WTC11 (cell line): Measurements from ENCODE around the gene ANKRD9. TPM values are rescaled to one million over a fixed set of nuclear protein-coding genes. Genes with fewer than 3 reads are reported as not detected.

Source experiments
- ATAC-seq: fragments of 200-7000 bp; cut with Tn5 transposase; 2 replicates; pipeline ENCODE4 v1.10.0; 2021; ENCODE audit warnings: mild to moderate bottlenecking, moderate library complexity
- CTCF ChIA-PET: fragments of 300-600 bp; sonication (Branson Sonifier 250); formaldehyde crosslinking; loops from one replicate; lab custom pipeline; 2021; ENCODE audit warnings: antibody characterized with exemption; lab: Charles Lee
- POLR2A ChIA-PET: fragments of 350-600 bp; sonication (Branson Sonifier 250); formaldehyde crosslinking; loops from one replicate; lab custom pipeline; 2021; ENCODE audit warnings: antibody characterized with exemption; lab: Charles Lee
- DNase-seq: peaks from one replicate; pipeline ENCODE4 v3.0.0; 2021; ENCODE audit warnings: low spot score
- H3K27ac Mint-ChIP-seq: 2 replicates; pipeline ENCODE4 v1.8.0; 2021; ENCODE audit warnings: mixed read lengths
- H3K27me3 Mint-ChIP-seq: 2 replicates; pipeline ENCODE4 v1.8.0; 2021; ENCODE audit warnings: low read depth, mild to moderate bottlenecking, moderate library complexity, mixed read lengths
- H3K36me3 Mint-ChIP-seq: 2 replicates; pipeline ENCODE4 v1.8.0; 2021; ENCODE audit warnings: mixed read lengths
- H3K4me1 Mint-ChIP-seq: 2 replicates; pipeline ENCODE4 v1.8.0; 2022; ENCODE audit warnings: mixed read lengths
- H3K4me3 Mint-ChIP-seq: 2 replicates; pipeline ENCODE4 v1.8.0; 2021; ENCODE audit warnings: mild to moderate bottlenecking, moderate library complexity, mixed read lengths
- H3K9me3 Mint-ChIP-seq: 2 replicates; pipeline ENCODE4 v1.8.0; 2021; ENCODE audit warnings: mixed read lengths
- CBFB ChIP-seq: sonication (generic); formaldehyde crosslinking; IDR thresholded peaks from 2 replicates; pipeline ENCODE4 v1.8.1; 2022; ENCODE audit warnings: mild to moderate bottlenecking, low read depth, missing genetic modification reagents
- E2F5 ChIP-seq: sonication (generic); formaldehyde crosslinking; IDR thresholded peaks from 2 replicates; pipeline ENCODE4 v1.8.1; 2022; ENCODE audit warnings: mild to moderate bottlenecking, moderate library complexity, missing genetic modification reagents
- ELF4 ChIP-seq: sonication (generic); formaldehyde crosslinking; IDR thresholded peaks from 2 replicates; pipeline ENCODE4 v1.8.1; 2022; ENCODE audit warnings: low read depth, mild to moderate bottlenecking, moderate library complexity, missing genetic modification reagents
- ERG ChIP-seq: fragments of 250-450 bp; sonication (Bioruptor Pico); IDR thresholded peaks from 2 replicates; pipeline ENCODE4 v1.8.0; 2021; ENCODE audit warnings: mild to moderate bottlenecking
- ETV6 ChIP-seq: sonication (generic); formaldehyde crosslinking; IDR thresholded peaks from 2 replicates; pipeline ENCODE4 v1.8.1; 2022; ENCODE audit warnings: mild to moderate bottlenecking, missing genetic modification reagents
- FOXK1 ChIP-seq: sonication (generic); formaldehyde crosslinking; IDR thresholded peaks from 2 replicates; pipeline ENCODE4 v1.8.0; 2022; ENCODE audit warnings: mild to moderate bottlenecking, moderate library complexity, missing genetic modification reagents
- IRF1 ChIP-seq: sonication (generic); formaldehyde crosslinking; IDR thresholded peaks from 2 replicates; pipeline ENCODE4 v1.8.0; 2023; ENCODE audit warnings: missing genetic modification reagents
- MYBL2 ChIP-seq: sonication (generic); formaldehyde crosslinking; IDR thresholded peaks from 2 replicates; pipeline ENCODE4 v1.8.1; 2023; ENCODE audit warnings: mild to moderate bottlenecking, moderate library complexity, missing genetic modification reagents
- SMAD4 ChIP-seq: sonication (generic); formaldehyde crosslinking; IDR thresholded peaks from 2 replicates; pipeline ENCODE4 v1.8.0; 2022; ENCODE audit warnings: mild to moderate bottlenecking, missing genetic modification reagents
- SP1 ChIP-seq: sonication (generic); formaldehyde crosslinking; conservative IDR thresholded peaks from 2 replicates; pipeline ENCODE4 v1.8.1; 2022; ENCODE audit warnings: missing genetic modification reagents
- USF2 ChIP-seq: sonication (generic); formaldehyde crosslinking; IDR thresholded peaks from 2 replicates; pipeline ENCODE4 v1.8.1; 2023; ENCODE audit warnings: mild to moderate bottlenecking, missing genetic modification reagents, moderate library complexity
- ZBTB21 ChIP-seq: sonication (generic); formaldehyde crosslinking; IDR thresholded peaks from 2 replicates; pipeline ENCODE4 v1.8.1; 2023; ENCODE audit warnings: mild to moderate bottlenecking, missing genetic modification reagents, borderline replicate concordance
- ZNF121 ChIP-seq: sonication (generic); formaldehyde crosslinking; IDR thresholded peaks from 2 replicates; pipeline ENCODE4 v1.8.0; 2023; ENCODE audit warnings: missing genetic modification reagents
- total RNA-seq: library from RNA; stranded (reverse); gene quantifications from 3 replicates; pipeline ENCODE4 v1.2.3, GENCODE V29; 2021
- TF ChIP-seq, protein P1 (sequence below): sonication (generic); formaldehyde crosslinking; IDR thresholded peaks from 2 replicates; pipeline ENCODE4 v1.8.1; 2023; ENCODE audit warnings: mild to moderate bottlenecking, missing genetic modification reagents, borderline replicate concordance
- TF ChIP-seq, protein P2 (sequence below): sonication (generic); formaldehyde crosslinking; IDR thresholded peaks from 2 replicates; pipeline ENCODE4 v1.8.1; 2023; ENCODE audit warnings: mild to moderate bottlenecking, moderate library complexity, missing genetic modification reagents

Gene ANKRD9
- total RNA-seq, 1 experiment from 2014 or later = 63.8 TPM

DNA sequence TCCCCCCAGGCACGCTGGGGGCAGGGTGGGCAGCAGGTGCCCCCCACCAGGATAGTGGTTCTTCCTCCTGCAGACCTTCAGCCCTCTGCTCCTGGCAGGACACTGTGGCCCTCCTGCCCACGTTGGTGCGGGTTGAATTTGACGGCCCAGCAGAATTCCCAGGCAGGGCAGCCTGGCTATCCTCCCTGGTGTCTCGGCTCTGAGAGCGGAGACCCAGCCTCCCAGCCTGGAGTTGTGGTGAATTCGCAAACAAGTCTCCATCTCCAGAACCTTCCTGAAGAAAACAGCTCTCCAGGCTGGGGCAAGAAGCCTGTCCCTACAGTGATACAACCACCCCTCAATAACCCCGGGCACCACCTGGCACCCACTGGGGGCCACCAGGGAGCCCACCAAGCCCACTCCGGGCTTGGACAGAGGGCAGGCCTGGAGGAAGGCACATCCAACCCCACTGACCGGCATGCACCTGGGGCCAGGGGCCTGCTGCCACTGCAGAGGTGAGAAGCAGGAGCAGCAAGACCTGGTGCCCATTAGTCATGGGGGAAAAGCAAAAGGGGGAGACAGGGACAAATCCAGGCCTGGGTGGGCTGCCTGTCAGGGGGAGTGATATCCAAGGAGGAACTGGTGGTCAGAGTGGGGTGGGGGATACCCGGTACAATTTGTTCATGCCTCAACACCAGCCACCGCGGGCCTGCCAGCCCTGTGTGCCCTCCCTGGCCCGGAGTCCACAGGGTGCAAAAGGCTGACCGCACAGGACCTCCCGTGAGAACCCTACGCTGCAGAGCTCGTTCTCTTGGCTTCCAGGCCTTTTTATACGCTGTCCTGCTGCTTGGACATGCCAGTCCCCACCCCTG lies 3.6 kb downstream of the ANKRD9 start (continued):
- TF ChIP-seq CBFB (CRISPR knock-in tag) = no peak

GRCh38 chr14:102505000-102505619 lies 4.5 kb downstream of the ANKRD9 start:
- DNase-seq = no peak
- no peaks in the 10 kb centered on the region for H3K9me3 Mint-ChIP-seq
- POLR2A ChIA-PET = no interaction called here
- H3K4me3 Mint-ChIP-seq = no peak overlapping the region
- H3K27ac Mint-ChIP-seq = no peak overlapping the region
- TF ChIP-seq SP1 (no peak), ELF4 (CRISPR knock-in tag) (no peak), E2F5 (CRISPR knock-in tag) (no peak), ZNF121 (CRISPR knock-in tag) (no peak), USF2 (CRISPR knock-in tag) (no peak), MYBL2 (CRISPR knock-in tag) (no peak), ZBTB21 (no peak), FOXK1 (CRISPR knock-in tag) (no peak), IRF1 (CRISPR knock-in tag) (no peak), SMAD4 (CRISPR knock-in tag) (no peak), ETV6 (CRISPR knock-in tag) (no peak), ERG (no peak)
- TF ChIP-seq, protein P1, sequence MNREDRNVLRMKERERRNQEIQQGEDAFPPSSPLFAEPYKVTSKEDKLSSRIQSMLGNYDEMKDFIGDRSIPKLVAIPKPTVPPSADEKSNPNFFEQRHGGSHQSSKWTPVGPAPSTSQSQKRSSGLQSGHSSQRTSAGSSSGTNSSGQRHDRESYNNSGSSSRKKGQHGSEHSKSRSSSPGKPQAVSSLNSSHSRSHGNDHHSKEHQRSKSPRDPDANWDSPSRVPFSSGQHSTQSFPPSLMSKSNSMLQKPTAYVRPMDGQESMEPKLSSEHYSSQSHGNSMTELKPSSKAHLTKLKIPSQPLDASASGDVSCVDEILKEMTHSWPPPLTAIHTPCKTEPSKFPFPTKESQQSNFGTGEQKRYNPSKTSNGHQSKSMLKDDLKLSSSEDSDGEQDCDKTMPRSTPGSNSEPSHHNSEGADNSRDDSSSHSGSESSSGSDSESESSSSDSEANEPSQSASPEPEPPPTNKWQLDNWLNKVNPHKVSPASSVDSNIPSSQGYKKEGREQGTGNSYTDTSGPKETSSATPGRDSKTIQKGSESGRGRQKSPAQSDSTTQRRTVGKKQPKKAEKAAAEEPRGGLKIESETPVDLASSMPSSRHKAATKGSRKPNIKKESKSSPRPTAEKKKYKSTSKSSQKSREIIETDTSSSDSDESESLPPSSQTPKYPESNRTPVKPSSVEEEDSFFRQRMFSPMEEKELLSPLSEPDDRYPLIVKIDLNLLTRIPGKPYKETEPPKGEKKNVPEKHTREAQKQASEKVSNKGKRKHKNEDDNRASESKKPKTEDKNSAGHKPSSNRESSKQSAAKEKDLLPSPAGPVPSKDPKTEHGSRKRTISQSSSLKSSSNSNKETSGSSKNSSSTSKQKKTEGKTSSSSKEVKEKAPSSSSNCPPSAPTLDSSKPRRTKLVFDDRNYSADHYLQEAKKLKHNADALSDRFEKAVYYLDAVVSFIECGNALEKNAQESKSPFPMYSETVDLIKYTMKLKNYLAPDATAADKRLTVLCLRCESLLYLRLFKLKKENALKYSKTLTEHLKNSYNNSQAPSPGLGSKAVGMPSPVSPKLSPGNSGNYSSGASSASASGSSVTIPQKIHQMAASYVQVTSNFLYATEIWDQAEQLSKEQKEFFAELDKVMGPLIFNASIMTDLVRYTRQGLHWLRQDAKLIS (CRISPR knock-in tag) = no peak
- TF ChIP-seq, protein P2, sequence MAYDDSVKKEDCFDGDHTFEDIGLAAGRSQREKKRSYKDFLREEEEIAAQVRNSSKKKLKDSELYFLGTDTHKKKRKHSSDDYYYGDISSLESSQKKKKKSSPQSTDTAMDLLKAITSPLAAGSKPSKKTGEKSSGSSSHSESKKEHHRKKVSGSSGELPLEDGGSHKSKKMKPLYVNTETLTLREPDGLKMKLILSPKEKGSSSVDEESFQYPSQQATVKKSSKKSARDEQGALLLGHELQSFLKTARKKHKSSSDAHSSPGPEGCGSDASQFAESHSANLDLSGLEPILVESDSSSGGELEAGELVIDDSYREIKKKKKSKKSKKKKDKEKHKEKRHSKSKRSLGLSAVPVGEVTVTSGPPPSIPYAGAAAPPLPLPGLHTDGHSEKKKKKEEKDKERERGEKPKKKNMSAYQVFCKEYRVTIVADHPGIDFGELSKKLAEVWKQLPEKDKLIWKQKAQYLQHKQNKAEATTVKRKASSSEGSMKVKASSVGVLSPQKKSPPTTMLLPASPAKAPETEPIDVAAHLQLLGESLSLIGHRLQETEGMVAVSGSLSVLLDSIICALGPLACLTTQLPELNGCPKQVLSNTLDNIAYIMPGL (CRISPR knock-in tag) = no peak
- H3K4me1 Mint-ChIP-seq = peaks cover 10% of the 10 kb centered on the region
- ATAC-seq = no peak
- no peaks in the 10 kb centered on the region; the same call in 1 of the 2 replicates for H3K36me3 Mint-ChIP-seq
- CTCF ChIA-PET = interaction anchor here (0.7 to 1.8 kb wide), 2 partner anchors 20 to 67 kb away, joined by 3 to 12 read pairs; no protein-coding TSS in a partner anchor
- no peaks in the 10 kb centered on the region for H3K27me3 Mint-ChIP-seq
